ENCODE measurements around the gene RBM10. TPM values are rescaled to one million over a fixed set of nuclear protein-coding genes. Genes with fewer than 3 reads are reported as not detected.
A peak's percentile ranks its signal among the peaks of the same experiment; 100 is the strongest.

The RBM10 gene
- total and polyA plus RNA-seq, 2 experiments from 2014 or later = 39.5 to 101 TPM

GRCh38 chrX:47234583-47234982, 89.6 kb downstream of the RBM10 start:
- peaks cover 2% of the 10 kb centered on the region; the same call in 2 of the 3 replicates for H3K36me3 Mint-ChIP-seq (ENCODE audit: low read depth)
- peaks cover 6% of the 10 kb centered on the region for H3K27me3 Mint-ChIP-seq (ENCODE audit: insufficient read depth, low read depth, poor library complexity)
- TF ChIP-seq NANOG (IDR thresholded peaks at IDR 0.05; ENCODE audit: borderline replicate concordance) = no peak
- TF ChIP-seq POLR2AphosphoS5 (IDR thresholded peaks at IDR 0.05; ENCODE audit: low read depth) = no peak
- Histone ChIP-seq H3K9me2 (ENCODE audit: insufficient read depth) (no peaks in the 10 kb centered on the region), H3F3A (replicated peaks; ENCODE audit: low read depth) (no peaks in the 10 kb centered on the region), H3K36me3 (ENCODE audit: insufficient read depth) (no peaks in the 10 kb centered on the region), H3K4me3 (peak overlapping the region; percentile 59), H2AFZ (no peak overlapping the region), H3K4me2 (peak overlapping the region; percentile 78), H3K79me2 (replicated peaks; ENCODE audit: insufficient read depth) (peaks cover 50% of the 10 kb centered on the region), H3K27ac (ENCODE audit: low read depth) (peak overlapping the region; percentile 96; the same call in 1 of the 2 replicates), H3K27me3 (ENCODE audit: insufficient read depth) (no peaks in the 10 kb centered on the region), H4K20me1 (replicated peaks; ENCODE audit: insufficient read depth) (no peaks in the 10 kb centered on the region), H3K4me1 (ENCODE audit: insufficient read depth) (peaks cover 4% of the 10 kb centered on the region)
- H3K27ac Mint-ChIP-seq = peak overlapping the region; percentile 100
- H3K4me3 Mint-ChIP-seq = peak overlapping the region; percentile 93
- H3K9me3 Mint-ChIP-seq = no peaks in the 10 kb centered on the region; the same call in 1 of the 3 replicates
- H3K4me1 Mint-ChIP-seq = peaks cover 10% of the 10 kb centered on the region; the same call in 2 of the 3 replicates
- DNase-seq (ENCODE audit: low spot score) = no peak
- no peak for ATAC-seq

DNA sequence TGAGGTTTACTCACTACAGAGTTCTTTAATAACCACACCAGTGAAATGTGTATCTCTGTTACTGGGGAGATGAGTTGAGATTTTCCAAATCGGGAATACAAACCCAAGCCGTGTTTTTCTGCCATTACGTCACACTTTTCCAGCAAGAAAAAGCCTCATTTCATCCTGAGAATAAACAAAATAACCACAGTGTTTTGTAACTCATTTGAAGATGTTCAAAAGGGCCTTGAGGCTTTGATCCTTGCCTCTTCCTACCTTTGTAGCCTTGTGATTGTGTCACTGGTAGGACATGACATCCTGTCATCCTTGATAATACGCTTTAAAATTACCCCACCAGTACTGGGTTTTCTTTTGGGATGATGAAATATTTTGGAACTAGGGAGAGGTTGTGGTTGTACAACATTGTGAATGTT, 90.7 kb downstream of the RBM10 start:
- H2AFZ ChIP-seq = no peak overlapping the region

More for the DNA sequence above, 90.7 kb downstream of the RBM10 start:
- no peak for ATAC-seq
- H3K4me1 Mint-ChIP-seq = peaks cover 10% of the 10 kb centered on the region; the same call in 2 of the 3 replicates
- H3K4me3 Mint-ChIP-seq = peak overlapping the region; percentile 38
- DNase-seq (ENCODE audit: low spot score) = no peak
- H3K27me3 Mint-ChIP-seq (ENCODE audit: insufficient read depth, low read depth, poor library complexity) = peaks cover 7% of the 10 kb centered on the region
- no peak overlapping the region for H3K4me2 ChIP-seq
- H3K27me3 ChIP-seq (ENCODE audit: insufficient read depth) = no peaks in the 10 kb centered on the region
- peaks cover 50% of the 10 kb centered on the region for H3K79me2 ChIP-seq (replicated peaks; ENCODE audit: insufficient read depth)
- H3K36me3 Mint-ChIP-seq (ENCODE audit: low read depth) = peaks cover 9% of the 10 kb centered on the region
- peaks cover 4% of the 10 kb centered on the region for H3K4me1 ChIP-seq (ENCODE audit: insufficient read depth)
- H3K9me2 ChIP-seq (ENCODE audit: insufficient read depth) = no peaks in the 10 kb centered on the region
- no peaks in the 10 kb centered on the region for H3K36me3 ChIP-seq (ENCODE audit: insufficient read depth)
- TF ChIP-seq ZNF331 (CRISPR knock-in tag; IDR thresholded peaks at IDR 0.05; ENCODE audit: low read depth) = no peak
- TF ChIP-seq EZH2phosphoT487 (IDR thresholded peaks at IDR 0.05; ENCODE audit: unreplicated experiment) = no peak
- no peak for TF ChIP-seq JUNB (IDR thresholded peaks at IDR 0.05; ENCODE audit: unreplicated experiment)
- TF ChIP-seq, protein P1, sequence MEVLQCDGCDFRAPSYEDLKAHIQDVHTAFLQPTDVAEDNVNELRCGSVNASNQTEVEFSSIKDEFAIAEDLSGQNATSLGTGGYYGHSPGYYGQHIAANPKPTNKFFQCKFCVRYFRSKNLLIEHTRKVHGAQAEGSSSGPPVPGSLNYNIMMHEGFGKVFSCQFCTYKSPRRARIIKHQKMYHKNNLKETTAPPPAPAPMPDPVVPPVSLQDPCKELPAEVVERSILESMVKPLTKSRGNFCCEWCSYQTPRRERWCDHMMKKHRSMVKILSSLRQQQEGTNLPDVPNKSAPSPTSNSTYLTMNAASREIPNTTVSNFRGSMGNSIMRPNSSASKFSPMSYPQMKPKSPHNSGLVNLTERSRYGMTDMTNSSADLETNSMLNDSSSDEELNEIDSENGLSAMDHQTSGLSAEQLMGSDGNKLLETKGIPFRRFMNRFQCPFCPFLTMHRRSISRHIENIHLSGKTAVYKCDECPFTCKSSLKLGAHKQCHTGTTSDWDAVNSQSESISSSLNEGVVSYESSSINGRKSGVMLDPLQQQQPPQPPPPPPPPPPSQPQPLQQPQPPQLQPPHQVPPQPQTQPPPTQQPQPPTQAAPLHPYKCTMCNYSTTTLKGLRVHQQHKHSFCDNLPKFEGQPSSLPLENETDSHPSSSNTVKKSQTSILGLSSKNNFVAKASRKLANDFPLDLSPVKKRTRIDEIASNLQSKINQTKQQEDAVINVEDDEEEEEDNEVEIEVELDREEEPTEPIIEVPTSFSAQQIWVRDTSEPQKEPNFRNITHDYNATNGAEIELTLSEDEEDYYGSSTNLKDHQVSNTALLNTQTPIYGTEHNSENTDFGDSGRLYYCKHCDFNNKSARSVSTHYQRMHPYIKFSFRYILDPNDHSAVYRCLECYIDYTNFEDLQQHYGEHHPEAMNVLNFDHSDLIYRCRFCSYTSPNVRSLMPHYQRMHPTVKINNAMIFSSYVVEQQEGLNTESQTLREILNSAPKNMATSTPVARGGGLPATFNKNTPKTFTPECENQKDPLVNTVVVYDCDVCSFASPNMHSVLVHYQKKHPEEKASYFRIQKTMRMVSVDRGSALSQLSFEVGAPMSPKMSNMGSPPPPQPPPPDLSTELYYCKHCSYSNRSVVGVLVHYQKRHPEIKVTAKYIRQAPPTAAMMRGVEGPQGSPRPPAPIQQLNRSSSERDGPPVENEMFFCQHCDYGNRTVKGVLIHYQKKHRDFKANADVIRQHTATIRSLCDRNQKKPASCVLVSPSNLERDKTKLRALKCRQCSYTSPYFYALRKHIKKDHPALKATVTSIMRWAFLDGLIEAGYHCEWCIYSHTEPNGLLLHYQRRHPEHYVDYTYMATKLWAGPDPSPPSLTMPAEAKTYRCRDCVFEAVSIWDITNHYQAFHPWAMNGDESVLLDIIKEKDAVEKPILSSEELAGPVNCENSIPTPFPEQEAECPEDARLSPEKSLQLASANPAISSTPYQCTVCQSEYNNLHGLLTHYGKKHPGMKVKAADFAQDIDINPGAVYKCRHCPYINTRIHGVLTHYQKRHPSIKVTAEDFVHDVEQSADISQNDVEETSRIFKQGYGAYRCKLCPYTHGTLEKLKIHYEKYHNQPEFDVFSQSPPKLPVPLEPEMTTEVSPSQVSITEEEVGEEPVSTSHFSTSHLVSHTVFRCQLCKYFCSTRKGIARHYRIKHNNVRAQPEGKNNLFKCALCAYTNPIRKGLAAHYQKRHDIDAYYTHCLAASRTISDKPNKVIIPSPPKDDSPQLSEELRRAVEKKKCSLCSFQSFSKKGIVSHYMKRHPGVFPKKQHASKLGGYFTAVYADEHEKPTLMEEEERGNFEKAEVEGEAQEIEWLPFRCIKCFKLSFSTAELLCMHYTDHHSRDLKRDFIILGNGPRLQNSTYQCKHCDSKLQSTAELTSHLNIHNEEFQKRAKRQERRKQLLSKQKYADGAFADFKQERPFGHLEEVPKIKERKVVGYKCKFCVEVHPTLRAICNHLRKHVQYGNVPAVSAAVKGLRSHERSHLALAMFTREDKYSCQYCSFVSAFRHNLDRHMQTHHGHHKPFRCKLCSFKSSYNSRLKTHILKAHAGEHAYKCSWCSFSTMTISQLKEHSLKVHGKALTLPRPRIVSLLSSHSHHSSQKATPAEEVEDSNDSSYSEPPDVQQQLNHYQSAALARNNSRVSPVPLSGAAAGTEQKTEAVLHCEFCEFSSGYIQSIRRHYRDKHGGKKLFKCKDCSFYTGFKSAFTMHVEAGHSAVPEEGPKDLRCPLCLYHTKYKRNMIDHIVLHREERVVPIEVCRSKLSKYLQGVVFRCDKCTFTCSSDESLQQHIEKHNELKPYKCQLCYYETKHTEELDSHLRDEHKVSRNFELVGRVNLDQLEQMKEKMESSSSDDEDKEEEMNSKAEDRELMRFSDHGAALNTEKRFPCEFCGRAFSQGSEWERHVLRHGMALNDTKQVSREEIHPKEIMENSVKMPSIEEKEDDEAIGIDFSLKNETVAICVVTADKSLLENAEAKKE (CRISPR knock-in tag; IDR thresholded peaks at IDR 0.05) = no peak
- TF ChIP-seq CREB1 (CRISPR knock-in tag; IDR thresholded peaks at IDR 0.05; ENCODE audit: low read depth) = no peak
- TF ChIP-seq NANOG (IDR thresholded peaks at IDR 0.05; ENCODE audit: borderline replicate concordance) = no peak
- no peaks in the 10 kb centered on the region for H3F3A ChIP-seq (replicated peaks; ENCODE audit: low read depth)
- H3K4me3 ChIP-seq = no peak overlapping the region
- H3K27ac Mint-ChIP-seq = peak overlapping the region; percentile 26; the same call in 1 of the 2 replicates
- no peaks in the 10 kb centered on the region; the same call in 2 of the 3 replicates for H3K9me3 Mint-ChIP-seq
- no peaks in the 10 kb centered on the region for H4K20me1 ChIP-seq (replicated peaks; ENCODE audit: insufficient read depth)
- no peak overlapping the region for H3K27ac ChIP-seq (ENCODE audit: low read depth)

Small RNA genes lying within 50 kb of the gene (small RNA-seq; reads per million reads assigned to genes)
- gene RNU12-2P (ENCODE audit: low replicate concordance) = 1.7 reads per million, percentile 78 among the genes with 10 or more reads in this experiment

Other genes starting within 250 kb of the RBM10 start
- gene JADE3, start 232.8 kb upstream of the RBM10 start, total RNA-seq (2014; rRNA removed; shearing (Covaris generic)) = 14.1 and 15.3 TPM in 2 replicates
- 3.9 and 4.5 TPM in 2 replicates for gene JADE3, start 232.8 kb upstream of the RBM10 start, polyA plus RNA-seq (2016; fragmentation: Nextera tagmentation; extraction: Ambion mirVana)
- 0.47 and 6.7 TPM in 2 replicates for gene RGN, start 66.8 kb upstream of the RBM10 start, total RNA-seq (2014; rRNA removed; shearing (Covaris generic))
- gene RGN, start 66.8 kb upstream of the RBM10 start, polyA plus RNA-seq (2016; fragmentation: Nextera tagmentation; extraction: Ambion mirVana) = 5.5 and 5.9 TPM in 2 replicates
- gene NDUFB11, start 519 bp upstream of the RBM10 start, total RNA-seq (2014; rRNA removed; shearing (Covaris generic)) = 52.2 and 103 TPM in 2 replicates
- 238 and 247 TPM in 2 replicates for gene NDUFB11, start 519 bp upstream of the RBM10 start, polyA plus RNA-seq (2016; fragmentation: Nextera tagmentation; extraction: Ambion mirVana)
- gene UBA1, start 48.6 kb downstream of the RBM10 start, total RNA-seq (2014; rRNA removed; shearing (Covaris generic)) = 344 and 377 TPM in 2 replicates
- gene UBA1, start 48.6 kb downstream of the RBM10 start, polyA plus RNA-seq (2016; fragmentation: Nextera tagmentation; extraction: Ambion mirVana) = 97.7 and 104 TPM in 2 replicates
- 111 and 158 TPM in 2 replicates for gene CDK16, start 73.5 kb downstream of the RBM10 start, total RNA-seq (2014; rRNA removed; shearing (Covaris generic))
- 55.9 and 58.9 TPM in 2 replicates for gene CDK16, start 73.5 kb downstream of the RBM10 start, polyA plus RNA-seq (2016; fragmentation: Nextera tagmentation; extraction: Ambion mirVana)
- gene USP11, start 87.8 kb downstream of the RBM10 start, total RNA-seq (2014; rRNA removed; shearing (Covaris generic)) = 61.9 and 65.1 TPM in 2 replicates
- gene USP11, start 87.8 kb downstream of the RBM10 start, polyA plus RNA-seq (2016; fragmentation: Nextera tagmentation; extraction: Ambion mirVana) = 57.0 and 64.2 TPM in 2 replicates
- gene ZNF157, start 225.4 kb downstream of the RBM10 start, total RNA-seq (2014; rRNA removed; shearing (Covaris generic)) = 1.2 and 1.5 TPM in 2 replicates
- gene ZNF157, start 225.4 kb downstream of the RBM10 start, polyA plus RNA-seq (2016; fragmentation: Nextera tagmentation; extraction: Ambion mirVana) = 0.68 and 0.70 TPM in 2 replicates

Data from GM23338 (cell line).